Thyroid gland (tissue), 4 donors: ENCODE data around the gene PSAP. TPM values are rescaled to one million over a fixed set of nuclear protein-coding genes. Genes with fewer than 3 reads are reported as not detected.

Source experiments
- DNase-seq, 2 donors: peaks; one replicate each; pipeline ENCODE4 v3.0.0-alpha.2; 2019
- H3K27ac ChIP-seq, 3 donors: fragments of 200-600 bp; sonication (generic); 1 replicate in 2 of 3; 2 replicates in 1 of 3; pipeline ENCODE4 v1.5.1; 2016 to 2019; ENCODE audit warnings: mild to moderate bottlenecking in 1 of 3, moderate library complexity in 1 of 3
- H3K27me3 ChIP-seq: fragments of 200-600 bp; sonication (generic); one replicate; pipeline ENCODE4 v1.5.1; 2019
- H3K36me3 ChIP-seq, 2 donors: fragments of 200-600 bp; sonication (generic); one replicate each; pipeline ENCODE4 v1.5.1; 2016 to 2019
- H3K4me1 ChIP-seq, 2 donors: fragments of 200-600 bp; sonication (generic); one replicate each; pipeline ENCODE4 v1.5.1; 2017 to 2019
- H3K4me3 ChIP-seq, 3 donors: fragments of 200-600 bp; sonication (generic); replicated peaks in 1 of 3; 1 replicate in 2 of 3; 2 replicates in 1 of 3; pipeline ENCODE4 v1.5.1; 2016; ENCODE audit warnings: mild to moderate bottlenecking in 1 of 3
- H3K9me3 ChIP-seq: fragments of 200-600 bp; sonication (generic); one replicate; pipeline ENCODE4 v1.5.1; 2017
- POLR2A ChIP-seq, 2 donors: fragments of 450-650 bp; IDR thresholded peaks; one replicate each; pipeline ENCODE4 v1.6.1; 2017; ENCODE audit warnings: antibody characterized with exemption in 2 of 2, mild to moderate bottlenecking in 2 of 2, moderate library complexity in 1 of 2
- WGBS, 2 donors: methylation state at CpG; one replicate each; pipeline ENCODE4 v1.1.5; 2017; 5-methylcytosine and 5-hydroxymethylcytosine counted together
- intact Hi-C: fragments of 100-400 bp; cut with DNase I; formaldehyde crosslinking; loops from one replicate; pipeline ENCODE4 v1.15.1; 2023
- total RNA-seq, 4 donors: library from RNA; depleted of rRNA; stranded (reverse); fragments of >200 nt; gene quantifications; one replicate each; pipeline ENCODE4 v1.2.3, GENCODE V29; 2016
- TF ChIP-seq, protein P1 (sequence below), 6 experiments: fragments of 200-600 bp in 3 of 6; fragments of 450-650 bp in 3 of 6; sonication (generic) in 3 of 6; IDR thresholded peaks; one replicate each; pipeline ENCODE4 v1.5.1; 2016 to 2019; ENCODE audit warnings: antibody characterized with exemption in 6 of 6, mild to moderate bottlenecking in 2 of 6, inconsistent platforms in 1 of 6, moderate library complexity in 1 of 6

Gene PSAP
- total RNA-seq, 4 donors from 2014 or later, result 978 to 1,211 (median 1,123) TPM

DNA sequence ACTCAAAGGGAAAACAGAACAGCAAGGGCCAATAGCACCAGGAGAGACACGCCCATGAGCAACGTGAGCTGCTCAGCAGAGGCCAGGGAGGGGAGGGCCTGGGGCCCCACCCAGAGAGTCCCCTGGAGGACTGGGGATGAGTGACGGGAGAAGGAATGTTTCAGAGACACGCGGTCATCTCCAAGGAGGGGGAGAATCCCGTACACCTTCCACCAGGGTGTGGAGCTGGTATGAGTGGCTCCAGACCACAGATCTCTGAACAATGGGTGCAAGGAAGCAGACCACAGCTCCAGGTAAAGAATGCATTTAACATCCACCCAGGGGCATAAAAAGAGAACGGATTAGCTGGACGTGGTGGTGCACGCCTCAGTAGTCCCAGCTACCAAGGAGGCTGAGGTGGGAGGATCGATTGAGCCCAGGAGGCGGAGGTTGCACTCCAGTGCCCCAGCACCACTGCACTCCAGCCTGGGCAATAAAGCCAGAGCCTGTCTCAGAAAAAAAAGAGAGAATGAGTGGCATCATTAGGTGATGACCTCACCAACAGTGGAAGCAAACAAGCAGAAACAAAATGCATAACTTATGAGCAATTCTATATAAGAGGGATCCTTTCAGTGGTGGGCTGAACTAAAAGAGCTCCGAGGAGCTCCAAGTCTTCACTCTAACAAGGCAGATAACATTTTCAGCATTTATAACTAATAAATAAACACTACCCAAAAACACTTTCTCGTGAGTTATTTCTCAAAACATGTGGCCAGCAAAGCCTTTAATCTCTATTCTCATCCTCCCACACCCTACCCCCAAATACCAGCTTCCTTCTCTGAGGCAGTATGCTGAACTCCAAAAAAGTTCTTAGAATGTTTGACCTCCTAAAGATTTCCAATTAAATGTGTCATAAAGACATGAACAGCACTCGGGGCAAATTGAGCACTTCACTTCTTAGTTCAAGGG lies 12.5 kb downstream of the PSAP start:
- H3K36me3 ChIP-seq, result no peaks in the 10 kb centered on the region
- 69 to 76% methylated on average over 14 of the region's 14 CpGs for WGBS, 2 donors
- no peaks in the 10 kb centered on the region for H3K9me3 ChIP-seq
- intact Hi-C loops, result loop anchor here (10.0 kb wide), 1 partner anchor 56 kb away; no protein-coding TSS in a partner anchor
- peak overlapping the region in 1 of 3 donors; percentile 1 for H3K27ac ChIP-seq
- DNase-seq, result no peak
- TF ChIP-seq, protein P1, sequence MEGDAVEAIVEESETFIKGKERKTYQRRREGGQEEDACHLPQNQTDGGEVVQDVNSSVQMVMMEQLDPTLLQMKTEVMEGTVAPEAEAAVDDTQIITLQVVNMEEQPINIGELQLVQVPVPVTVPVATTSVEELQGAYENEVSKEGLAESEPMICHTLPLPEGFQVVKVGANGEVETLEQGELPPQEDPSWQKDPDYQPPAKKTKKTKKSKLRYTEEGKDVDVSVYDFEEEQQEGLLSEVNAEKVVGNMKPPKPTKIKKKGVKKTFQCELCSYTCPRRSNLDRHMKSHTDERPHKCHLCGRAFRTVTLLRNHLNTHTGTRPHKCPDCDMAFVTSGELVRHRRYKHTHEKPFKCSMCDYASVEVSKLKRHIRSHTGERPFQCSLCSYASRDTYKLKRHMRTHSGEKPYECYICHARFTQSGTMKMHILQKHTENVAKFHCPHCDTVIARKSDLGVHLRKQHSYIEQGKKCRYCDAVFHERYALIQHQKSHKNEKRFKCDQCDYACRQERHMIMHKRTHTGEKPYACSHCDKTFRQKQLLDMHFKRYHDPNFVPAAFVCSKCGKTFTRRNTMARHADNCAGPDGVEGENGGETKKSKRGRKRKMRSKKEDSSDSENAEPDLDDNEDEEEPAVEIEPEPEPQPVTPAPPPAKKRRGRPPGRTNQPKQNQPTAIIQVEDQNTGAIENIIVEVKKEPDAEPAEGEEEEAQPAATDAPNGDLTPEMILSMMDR (IDR thresholded peaks at IDR 0.05), result no peak
- no peak for TF ChIP-seq POLR2A (IDR thresholded peaks at IDR 0.05)
- H3K4me1 ChIP-seq, result peaks cover 33 to 64% of the 10 kb centered on the region in 2 donors
- H3K27me3 ChIP-seq, result no peaks in the 10 kb centered on the region
- H3K4me3 ChIP-seq, result no peak overlapping the region

DNA sequence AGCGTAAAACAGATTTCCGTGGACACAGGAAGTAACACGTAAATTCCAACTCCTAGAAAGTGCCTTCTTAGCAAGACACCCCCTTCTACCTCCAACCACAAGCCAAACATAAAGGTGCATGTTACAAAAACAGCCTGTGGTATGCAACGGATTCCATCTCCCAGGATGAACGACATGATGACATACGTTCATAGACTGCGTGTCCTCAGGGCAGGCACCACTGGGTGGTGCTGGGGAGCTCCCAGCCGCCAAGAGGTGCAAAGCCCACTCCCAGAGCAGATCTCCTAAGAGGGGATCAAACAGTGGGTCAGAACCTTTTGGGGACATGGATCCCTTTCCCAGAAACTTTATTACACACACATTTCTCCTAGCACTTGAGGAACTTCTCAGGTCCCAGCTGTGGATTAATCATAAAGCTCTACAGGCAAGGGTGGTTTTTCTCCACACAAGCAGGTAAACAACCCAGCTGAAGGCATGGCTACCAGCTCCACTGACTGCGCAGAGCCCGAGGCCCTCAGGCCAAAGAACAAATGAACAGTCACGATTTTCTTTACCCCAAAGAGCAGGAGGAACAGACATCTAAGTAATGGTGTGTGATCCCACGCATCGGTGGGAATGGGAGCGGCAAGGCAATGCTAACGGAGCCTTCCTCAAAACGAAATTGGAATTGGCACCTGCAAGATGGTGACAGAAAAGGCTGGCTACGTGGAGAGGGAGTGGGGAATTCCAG lies 13.8 kb downstream of the PSAP start:
- intact Hi-C loops, result loop anchor here (10.0 kb wide), 1 partner anchor 58 kb away; no protein-coding TSS in a partner anchor
- TF ChIP-seq, protein P1 (IDR thresholded peaks at IDR 0.05), result no peak
- TF ChIP-seq POLR2A (IDR thresholded peaks at IDR 0.05), result no peak
- Histone ChIP-seq H3K4me1 (peaks cover 33 to 70% of the 10 kb centered on the region in 2 donors), H3K9me3 (no peaks in the 10 kb centered on the region), H3K36me3 (no peaks in the 10 kb centered on the region), H3K4me3 (no peak overlapping the region), H3K27ac (peak overlapping the region; percentile 62 to 82 (median 72)), H3K27me3 (no peaks in the 10 kb centered on the region)
- 76 to 82% methylated on average over 17 of the region's 17 CpGs for WGBS, 2 donors
- no peak for DNase-seq

DNA sequence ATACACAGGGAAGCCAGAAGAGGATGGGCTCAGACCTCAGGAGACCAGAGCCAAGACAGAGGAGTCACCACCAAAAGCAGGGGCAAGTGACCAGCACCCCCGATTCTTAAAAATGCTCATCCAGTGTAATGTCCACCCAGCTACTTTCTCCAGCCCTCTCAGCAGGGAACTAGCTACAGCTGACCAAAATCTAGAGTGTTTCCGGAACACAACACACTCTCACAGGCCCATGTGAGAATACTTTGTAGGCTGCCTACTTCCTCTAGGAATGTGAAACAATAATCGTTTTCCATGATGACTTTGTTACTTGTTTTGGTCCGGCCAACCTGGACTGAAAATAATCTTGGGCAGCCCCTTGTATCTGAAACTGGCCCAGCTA lies 14.5 kb downstream of the PSAP start:
- Histone ChIP-seq H3K4me1 (peaks cover 33 to 70% of the 10 kb centered on the region in 2 donors), H3K4me3 (no peak overlapping the region)
- peak; percentile 44 to 46 for DNase-seq

DNA sequence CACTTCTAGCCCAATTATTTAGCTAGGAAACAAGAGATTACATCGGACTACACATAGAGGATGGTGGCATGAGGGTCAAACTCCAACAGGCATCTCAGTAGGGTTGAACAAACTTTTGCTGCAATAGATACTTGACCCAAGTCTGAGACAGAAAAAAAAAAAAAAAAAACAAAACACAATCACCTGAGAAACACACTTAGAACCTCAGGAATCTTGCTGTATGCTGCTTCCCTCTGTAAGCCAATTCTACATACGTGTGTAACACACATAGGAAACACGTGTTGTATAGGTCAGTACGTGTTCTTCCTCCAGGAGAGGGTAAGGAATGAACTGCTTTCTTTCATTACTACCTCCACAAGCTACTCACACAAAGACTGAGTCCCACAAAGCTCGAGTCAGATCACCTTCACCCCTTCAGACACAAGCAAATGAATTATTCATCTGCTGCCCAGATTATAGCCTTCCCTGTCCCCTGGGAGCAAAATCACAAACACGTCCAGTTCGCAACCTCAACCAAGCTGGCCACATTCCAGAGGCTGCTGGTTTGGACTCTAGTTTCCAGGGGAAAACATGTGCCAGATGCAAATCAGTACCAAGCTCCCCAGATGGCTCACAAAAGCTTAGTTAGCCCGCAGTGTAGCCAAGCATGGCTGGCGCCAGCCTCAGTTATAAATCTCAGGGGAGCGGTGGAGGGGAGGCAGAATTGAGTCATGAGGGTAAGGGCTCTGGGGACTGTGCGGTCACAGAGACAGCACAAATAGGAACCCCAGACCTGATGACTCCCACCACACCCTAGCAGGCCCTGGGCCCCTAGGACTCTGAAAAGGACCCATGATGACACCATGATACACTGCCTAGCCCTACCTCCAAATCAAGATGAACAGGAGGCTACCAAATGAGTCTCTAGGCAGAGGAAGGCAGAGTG lies 15.1 kb downstream of the PSAP start:
- H3K36me3 ChIP-seq, result peaks cover 13% of the 10 kb centered on the region in 2 donors
- no peaks in the 10 kb centered on the region for H3K9me3 ChIP-seq
- TF ChIP-seq, protein P1 (IDR thresholded peaks at IDR 0.05), result no peak
- intact Hi-C loops, result loop anchor here (10.0 kb wide), 1 partner anchor 59 kb away; no protein-coding TSS in a partner anchor
- H3K4me1 ChIP-seq, result peaks cover 33 to 68% of the 10 kb centered on the region in 2 donors
- no peaks in the 10 kb centered on the region for H3K27me3 ChIP-seq
- H3K27ac ChIP-seq, result peak overlapping the region; percentile 62 to 82 (median 72)
- DNase-seq, result peak; percentile 86 to 90
- H3K4me3 ChIP-seq, result no peak overlapping the region
- 42 to 43% methylated on average over 7 to 11 of the region's 11 CpGs for WGBS, 2 donors

More for the DNA sequence above, 14.5 kb downstream of the PSAP start:
- intact Hi-C loops, result loop anchor here (10.0 kb wide), 1 partner anchor 58 kb away; no protein-coding TSS in a partner anchor
- TF ChIP-seq, protein P1 (IDR thresholded peaks at IDR 0.05), result no peak
- TF ChIP-seq POLR2A (IDR thresholded peaks at IDR 0.05), result no peak
- H3K36me3 ChIP-seq, result peaks cover 6% of the 10 kb centered on the region in 2 donors
- H3K27ac ChIP-seq, result peak overlapping the region; percentile 62 to 82 (median 72)
- no peaks in the 10 kb centered on the region for H3K9me3 ChIP-seq
- no peaks in the 10 kb centered on the region for H3K27me3 ChIP-seq
- WGBS, 2 donors, result 6 to 29% methylated on average over 4 of the region's 4 CpGs
